Neural cell (in vitro differentiated cells): ENCODE data around the gene RIN3.

Experiments
- EP300 ChIP-seq: fragments of 450-650 bp; conservative IDR thresholded peaks from 2 replicates; pipeline ENCODE4 v1.6.1; 2014; ENCODE audit warnings: antibody characterized with exemption, mild to moderate bottlenecking, moderate library complexity; ENCODE audit not compliant: poor library complexity, severe bottlenecking
- MXI1 ChIP-seq: fragments of 450-650 bp; conservative IDR thresholded peaks from 2 replicates; pipeline ENCODE4 v1.6.1; 2014; ENCODE audit warnings: antibody characterized with exemption, mild to moderate bottlenecking; ENCODE audit not compliant: poor library complexity, severe bottlenecking
- POLR2AphosphoS5 ChIP-seq: IDR thresholded peaks from 2 replicates; pipeline ENCODE4 v1.6.1; 2012
- RAD21 ChIP-seq: fragments of 450-650 bp; conservative IDR thresholded peaks from 2 replicates; pipeline ENCODE4 v1.6.1; 2014; ENCODE audit warnings: antibody characterized with exemption, mild to moderate bottlenecking, moderate library complexity
- TF ChIP-seq, protein P1 (sequence below): fragments of 450-650 bp; IDR thresholded peaks from 2 replicates; pipeline ENCODE4 v1.5.1; 2014; ENCODE audit warnings: antibody characterized with exemption, mild to moderate bottlenecking, moderate library complexity; ENCODE audit not compliant: poor library complexity, severe bottlenecking
- TF ChIP-seq, protein P2 (sequence below): IDR thresholded peaks from 2 replicates; pipeline ENCODE4 v1.6.1; 2012; ENCODE audit warnings: borderline replicate concordance

GRCh38 chr14:92596331-92596907 is 82.8 kb downstream of the RIN3 start:
- no peak for TF ChIP-seq POLR2AphosphoS5
- TF ChIP-seq MXI1: no peak
- TF ChIP-seq, protein P1, sequence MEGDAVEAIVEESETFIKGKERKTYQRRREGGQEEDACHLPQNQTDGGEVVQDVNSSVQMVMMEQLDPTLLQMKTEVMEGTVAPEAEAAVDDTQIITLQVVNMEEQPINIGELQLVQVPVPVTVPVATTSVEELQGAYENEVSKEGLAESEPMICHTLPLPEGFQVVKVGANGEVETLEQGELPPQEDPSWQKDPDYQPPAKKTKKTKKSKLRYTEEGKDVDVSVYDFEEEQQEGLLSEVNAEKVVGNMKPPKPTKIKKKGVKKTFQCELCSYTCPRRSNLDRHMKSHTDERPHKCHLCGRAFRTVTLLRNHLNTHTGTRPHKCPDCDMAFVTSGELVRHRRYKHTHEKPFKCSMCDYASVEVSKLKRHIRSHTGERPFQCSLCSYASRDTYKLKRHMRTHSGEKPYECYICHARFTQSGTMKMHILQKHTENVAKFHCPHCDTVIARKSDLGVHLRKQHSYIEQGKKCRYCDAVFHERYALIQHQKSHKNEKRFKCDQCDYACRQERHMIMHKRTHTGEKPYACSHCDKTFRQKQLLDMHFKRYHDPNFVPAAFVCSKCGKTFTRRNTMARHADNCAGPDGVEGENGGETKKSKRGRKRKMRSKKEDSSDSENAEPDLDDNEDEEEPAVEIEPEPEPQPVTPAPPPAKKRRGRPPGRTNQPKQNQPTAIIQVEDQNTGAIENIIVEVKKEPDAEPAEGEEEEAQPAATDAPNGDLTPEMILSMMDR: no peak
- TF ChIP-seq RAD21: no peak
- TF ChIP-seq, protein P2, sequence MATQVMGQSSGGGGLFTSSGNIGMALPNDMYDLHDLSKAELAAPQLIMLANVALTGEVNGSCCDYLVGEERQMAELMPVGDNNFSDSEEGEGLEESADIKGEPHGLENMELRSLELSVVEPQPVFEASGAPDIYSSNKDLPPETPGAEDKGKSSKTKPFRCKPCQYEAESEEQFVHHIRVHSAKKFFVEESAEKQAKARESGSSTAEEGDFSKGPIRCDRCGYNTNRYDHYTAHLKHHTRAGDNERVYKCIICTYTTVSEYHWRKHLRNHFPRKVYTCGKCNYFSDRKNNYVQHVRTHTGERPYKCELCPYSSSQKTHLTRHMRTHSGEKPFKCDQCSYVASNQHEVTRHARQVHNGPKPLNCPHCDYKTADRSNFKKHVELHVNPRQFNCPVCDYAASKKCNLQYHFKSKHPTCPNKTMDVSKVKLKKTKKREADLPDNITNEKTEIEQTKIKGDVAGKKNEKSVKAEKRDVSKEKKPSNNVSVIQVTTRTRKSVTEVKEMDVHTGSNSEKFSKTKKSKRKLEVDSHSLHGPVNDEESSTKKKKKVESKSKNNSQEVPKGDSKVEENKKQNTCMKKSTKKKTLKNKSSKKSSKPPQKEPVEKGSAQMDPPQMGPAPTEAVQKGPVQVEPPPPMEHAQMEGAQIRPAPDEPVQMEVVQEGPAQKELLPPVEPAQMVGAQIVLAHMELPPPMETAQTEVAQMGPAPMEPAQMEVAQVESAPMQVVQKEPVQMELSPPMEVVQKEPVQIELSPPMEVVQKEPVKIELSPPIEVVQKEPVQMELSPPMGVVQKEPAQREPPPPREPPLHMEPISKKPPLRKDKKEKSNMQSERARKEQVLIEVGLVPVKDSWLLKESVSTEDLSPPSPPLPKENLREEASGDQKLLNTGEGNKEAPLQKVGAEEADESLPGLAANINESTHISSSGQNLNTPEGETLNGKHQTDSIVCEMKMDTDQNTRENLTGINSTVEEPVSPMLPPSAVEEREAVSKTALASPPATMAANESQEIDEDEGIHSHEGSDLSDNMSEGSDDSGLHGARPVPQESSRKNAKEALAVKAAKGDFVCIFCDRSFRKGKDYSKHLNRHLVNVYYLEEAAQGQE: no peak
- no peak for TF ChIP-seq EP300
